Left forelimb (tissue), 1 donor: ENCODE data around the gene GBE1.

ENCODE experiments used
- DNase-seq: peaks from one replicate; pipeline ENCODE4 v3.0.0-alpha.2; 2018; ENCODE audit warnings: low spot score

The GBE1 gene

DNA sequence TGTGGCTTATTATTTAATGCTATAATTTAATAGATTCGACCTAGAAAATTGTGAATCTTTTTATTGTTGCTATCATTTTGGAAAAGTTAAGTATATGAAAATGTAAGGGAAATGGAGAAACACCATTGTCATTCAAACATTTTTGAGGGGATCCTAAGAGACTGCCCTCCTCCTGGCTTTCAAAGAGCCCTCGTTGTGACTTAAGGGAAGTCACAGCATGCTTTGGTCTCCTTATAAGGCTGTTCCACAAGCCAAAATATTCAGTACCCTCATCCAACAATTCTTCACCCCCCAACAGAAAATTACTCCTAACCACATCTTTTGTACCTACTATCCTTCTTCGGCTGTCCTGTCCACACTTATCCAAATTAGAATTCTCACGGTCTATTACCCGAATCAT lies 140.2 kb downstream of the GBE1 start:
- DNase-seq: no peak

DNA sequence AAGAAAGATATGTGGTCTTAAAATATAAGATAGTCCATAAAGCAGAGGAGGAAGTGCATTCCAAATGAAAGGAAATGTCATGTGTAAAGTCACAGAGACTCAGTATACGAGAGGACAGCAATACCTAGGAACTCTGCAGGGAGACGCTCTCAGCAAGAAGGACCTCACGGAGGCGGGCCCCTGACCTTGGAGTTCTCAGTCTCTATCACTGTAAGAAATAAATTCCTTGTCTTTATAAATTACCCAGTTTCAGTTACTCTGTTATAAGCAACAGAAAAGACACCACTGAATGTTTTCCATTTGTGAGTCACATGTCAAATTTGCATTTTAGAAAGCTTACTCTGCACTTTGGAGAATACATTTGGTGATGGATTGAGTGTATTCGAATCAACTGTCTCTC lies 140.6 kb downstream of the GBE1 start:
- no peak for DNase-seq

- DNase-seq: no peak
Measured at GRCh38 chr3:81612768-81613167, 148.7 kb downstream of the GBE1 start.

DNA sequence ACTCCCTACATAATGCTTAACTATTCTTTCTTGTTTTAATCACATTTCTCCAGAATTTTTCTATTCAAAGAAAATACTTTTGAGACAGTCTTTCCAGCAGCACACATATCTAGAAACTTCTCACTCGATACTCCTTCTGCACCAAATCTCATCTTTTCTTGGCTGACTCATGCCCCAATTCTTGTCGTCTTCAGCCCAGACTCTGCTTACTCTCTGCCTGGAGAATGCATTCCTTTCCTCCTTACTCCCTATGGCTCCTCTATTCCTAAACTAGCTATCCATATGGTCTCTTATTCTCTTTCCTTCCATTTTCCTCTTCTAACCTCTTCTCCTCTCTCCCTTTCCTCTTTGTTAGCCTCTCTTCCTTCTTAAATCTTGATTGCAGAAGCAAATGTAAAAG lies 158.7 kb downstream of the GBE1 start:
- DNase-seq: no peak

DNA sequence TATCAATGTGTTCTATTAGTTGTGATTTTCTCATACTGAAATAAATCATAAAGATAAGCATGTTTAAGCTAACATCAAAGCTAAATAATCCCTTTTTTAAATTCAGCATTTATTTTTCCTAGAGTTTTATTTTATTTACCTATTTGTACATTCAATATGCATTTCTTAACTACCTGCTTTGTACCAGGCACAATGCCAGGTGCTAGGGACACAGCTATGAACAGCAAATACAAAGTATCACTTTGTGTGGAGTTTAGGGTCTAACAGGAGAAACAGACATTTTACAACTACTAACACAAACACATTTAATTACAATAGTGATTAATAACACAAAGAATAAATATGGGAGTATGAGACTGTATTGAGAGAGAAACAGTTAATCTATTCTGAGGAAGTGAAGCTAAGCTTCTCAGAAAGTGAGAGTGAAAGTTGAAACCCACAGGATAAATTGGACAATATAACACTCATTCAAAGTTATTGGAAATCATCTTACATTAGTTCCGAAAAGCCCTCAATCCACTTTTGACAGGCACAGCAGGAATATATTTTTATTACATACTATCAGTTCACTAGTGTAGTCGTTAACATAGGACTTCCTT lies 159.6 kb downstream of the GBE1 start:
- no peak for DNase-seq

GRCh38 chr3:81592101-81592500 lies 169.3 kb downstream of the GBE1 start:
- no peak for DNase-seq

DNA sequence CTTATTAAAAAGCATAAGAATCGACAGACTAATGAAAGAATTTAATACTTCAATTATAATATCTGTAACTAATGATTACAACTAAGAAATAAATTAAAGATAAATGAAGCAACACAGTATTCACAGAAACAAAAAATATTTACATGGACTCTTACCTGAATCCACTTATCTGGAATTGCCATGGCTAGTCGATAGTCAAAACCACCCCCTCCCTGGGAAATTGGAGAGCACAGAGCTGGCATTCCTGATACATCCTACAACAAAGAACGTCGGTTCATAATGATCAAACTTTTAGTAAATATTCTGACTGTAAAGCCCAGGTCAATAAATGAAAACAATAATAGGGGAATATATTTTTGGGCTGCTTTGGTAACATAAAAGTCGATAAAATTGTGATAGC lies 175.5 kb downstream of the GBE1 start:
- DNase-seq: no peak

DNA sequence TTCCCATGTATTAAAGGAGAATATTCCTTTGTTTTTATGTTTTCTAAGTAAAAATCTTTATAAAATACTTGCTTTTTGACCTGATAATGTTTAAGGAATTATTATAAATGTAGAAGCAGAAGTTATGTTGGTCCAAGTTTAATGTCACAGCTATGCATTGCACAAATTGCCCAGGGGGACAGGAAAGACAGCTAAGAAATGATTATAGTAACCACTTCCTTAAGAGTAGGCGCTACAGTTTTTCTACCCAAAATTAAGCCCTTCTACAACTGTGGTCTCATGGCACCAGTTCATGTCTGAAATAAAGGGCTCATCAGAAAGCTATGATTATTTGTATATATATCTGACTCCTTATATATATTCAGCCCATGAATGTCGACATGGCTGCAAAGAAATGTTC lies 176.4 kb downstream of the GBE1 start:
- no peak for DNase-seq

GRCh38 chr3:81581966-81582599 lies 179.4 kb downstream of the GBE1 start:
- no peak for DNase-seq

- DNase-seq: no peak
Measured at GRCh38 chr3:81580355-81580754, 181.1 kb downstream of the GBE1 start.

- no peak for DNase-seq
Measured at GRCh38 chr3:81579744-81580143, 181.7 kb downstream of the GBE1 start.

GRCh38 chr3:81572201-81572756 lies 189.2 kb downstream of the GBE1 start:
- no peak for DNase-seq

DNA sequence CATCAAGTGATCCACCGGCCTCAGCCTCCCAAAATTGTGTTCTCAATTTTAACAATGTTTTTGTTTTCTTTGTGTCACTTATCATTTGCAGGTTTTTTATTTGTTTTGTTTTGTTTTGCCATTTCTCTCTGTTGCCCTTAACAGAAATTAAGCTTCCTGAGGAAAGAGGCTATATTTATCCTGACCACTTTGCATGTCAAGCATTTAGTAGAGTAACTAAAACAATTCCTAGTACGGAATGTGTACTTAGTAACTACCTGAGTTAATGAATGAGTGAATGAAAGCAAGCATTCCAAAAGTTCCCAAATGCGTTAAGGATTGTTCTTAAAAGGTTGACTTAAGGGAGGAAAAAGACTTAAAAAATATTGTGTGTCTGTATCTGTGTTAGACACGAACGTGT lies 193.1 kb downstream of the GBE1 start:
- DNase-seq: no peak

- DNase-seq: no peak
Measured at GRCh38 chr3:81565041-81565440, 196.4 kb downstream of the GBE1 start.

DNA sequence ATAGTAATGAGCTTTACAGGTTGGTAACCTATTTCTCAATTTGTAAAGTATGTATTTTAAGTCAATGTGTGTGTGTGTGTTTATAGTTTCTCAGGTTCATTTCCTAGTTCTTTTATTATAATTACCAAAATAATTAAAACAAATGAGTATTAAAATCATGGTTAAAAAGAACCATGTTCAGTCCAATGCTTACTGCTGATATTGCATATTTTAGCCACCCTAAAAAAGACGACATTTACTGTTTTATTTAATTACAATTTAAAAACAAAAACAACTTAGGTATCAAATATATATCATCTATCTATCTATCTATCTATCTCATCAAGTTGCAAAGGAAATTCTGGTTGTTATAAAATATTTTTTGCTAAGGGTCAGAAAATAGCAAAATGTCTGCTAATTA lies 203.3 kb downstream of the GBE1 start:
- no peak for DNase-seq

GRCh38 chr3:81554801-81555200 lies 206.6 kb downstream of the GBE1 start:
- DNase-seq: no peak

DNA sequence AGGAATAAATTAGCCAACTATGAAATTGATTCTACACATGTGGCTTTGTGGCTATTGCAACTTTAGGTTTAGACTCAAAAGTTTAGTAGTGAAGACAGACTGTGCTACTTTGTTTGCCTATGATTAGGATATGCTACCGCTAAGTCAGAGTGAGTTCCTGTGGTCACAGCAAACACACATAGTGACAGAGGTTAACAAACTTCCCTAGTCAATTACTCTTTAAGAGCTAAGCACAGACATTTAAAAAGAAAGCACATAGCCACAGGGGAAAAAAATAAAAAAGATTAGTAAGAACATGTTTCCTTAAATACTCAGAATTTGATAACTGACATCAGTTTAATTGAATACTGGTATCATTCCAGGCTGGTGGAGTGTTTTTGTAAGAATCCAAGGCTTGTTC lies 207.1 kb downstream of the GBE1 start:
- DNase-seq: no peak

DNA sequence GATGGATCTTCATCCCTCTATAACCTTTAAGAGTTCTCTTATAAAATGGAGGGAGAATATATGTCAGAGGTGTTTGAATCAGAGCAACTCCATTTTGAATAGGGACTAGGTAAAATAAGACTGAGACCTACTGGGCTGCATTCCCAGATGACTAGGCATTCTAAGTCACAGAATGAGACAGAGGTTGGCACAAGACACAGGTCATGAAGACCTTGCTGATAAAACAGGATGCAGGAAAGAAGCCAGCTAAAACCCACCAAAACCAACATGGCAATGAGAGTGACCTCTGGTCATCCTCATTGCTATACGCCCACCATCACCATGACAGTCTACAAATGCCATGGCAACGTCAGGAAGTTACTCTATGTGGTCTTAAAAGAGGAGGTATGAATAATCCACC lies 211.0 kb downstream of the GBE1 start:
- no peak for DNase-seq

GRCh38 chr3:81549831-81550230 lies 211.6 kb downstream of the GBE1 start:
- no peak for DNase-seq

DNA sequence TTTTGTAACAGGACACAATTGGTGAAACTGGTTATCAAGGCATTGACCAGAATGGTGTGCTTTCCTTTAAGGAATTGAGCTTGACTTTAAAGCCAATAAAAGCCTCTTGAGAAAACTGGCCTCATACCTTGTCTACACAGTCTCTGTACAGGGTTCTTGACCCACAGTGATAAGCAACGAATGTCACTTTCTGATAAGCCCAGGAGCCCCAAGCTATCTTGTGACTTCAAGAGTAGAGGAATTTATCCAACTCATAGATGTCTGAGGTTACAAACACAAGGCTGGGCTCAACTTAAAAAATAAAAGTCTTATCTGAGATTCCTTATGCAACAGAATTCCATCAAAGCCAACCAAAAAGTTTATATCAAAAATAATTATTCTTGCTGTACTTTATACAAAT lies 212.1 kb downstream of the GBE1 start:
- DNase-seq: no peak

DNA sequence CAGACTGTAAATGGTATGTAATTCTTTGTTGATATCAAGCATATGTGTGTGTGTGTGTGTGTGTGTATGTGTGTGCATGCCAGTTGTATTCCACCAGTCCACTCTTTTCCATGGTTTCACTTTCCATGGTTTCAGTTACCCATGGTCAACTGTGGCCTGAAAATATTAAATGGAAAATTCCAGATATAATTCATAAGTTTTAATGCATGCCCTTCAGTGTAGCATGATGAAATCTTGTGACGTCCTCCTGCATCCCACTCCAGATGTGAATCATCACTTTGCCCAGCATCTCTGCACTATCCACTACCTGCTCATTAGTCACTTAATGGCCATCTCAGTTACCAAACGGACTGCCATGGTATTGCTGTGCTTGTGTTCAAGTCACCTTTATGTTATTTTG lies 215.9 kb downstream of the GBE1 start:
- no peak for DNase-seq

GRCh38 chr3:81544385-81544784 lies 217.1 kb downstream of the GBE1 start:
- no peak for DNase-seq

- DNase-seq: no peak
Measured at GRCh38 chr3:81540787-81541186, 220.7 kb downstream of the GBE1 start.

- no peak for DNase-seq
Measured at GRCh38 chr3:81531846-81532245, 229.6 kb downstream of the GBE1 start.
